Left forelimb (tissue), 1 donor: ENCODE measurements around the gene PPP1R14B.
A peak's percentile ranks its signal among the peaks of the same experiment; 100 is the strongest.
"Not testable (repeated sequence)": the region's sequence is repeated elsewhere in the genome, so short reads cannot be mapped to it uniquely, and the experiment has no call there.

Experiments
- DNase-seq: peaks from one replicate; pipeline ENCODE4 v3.0.0-alpha.2; 2018; ENCODE audit warnings: low spot score

Gene PPP1R14B

DNA sequence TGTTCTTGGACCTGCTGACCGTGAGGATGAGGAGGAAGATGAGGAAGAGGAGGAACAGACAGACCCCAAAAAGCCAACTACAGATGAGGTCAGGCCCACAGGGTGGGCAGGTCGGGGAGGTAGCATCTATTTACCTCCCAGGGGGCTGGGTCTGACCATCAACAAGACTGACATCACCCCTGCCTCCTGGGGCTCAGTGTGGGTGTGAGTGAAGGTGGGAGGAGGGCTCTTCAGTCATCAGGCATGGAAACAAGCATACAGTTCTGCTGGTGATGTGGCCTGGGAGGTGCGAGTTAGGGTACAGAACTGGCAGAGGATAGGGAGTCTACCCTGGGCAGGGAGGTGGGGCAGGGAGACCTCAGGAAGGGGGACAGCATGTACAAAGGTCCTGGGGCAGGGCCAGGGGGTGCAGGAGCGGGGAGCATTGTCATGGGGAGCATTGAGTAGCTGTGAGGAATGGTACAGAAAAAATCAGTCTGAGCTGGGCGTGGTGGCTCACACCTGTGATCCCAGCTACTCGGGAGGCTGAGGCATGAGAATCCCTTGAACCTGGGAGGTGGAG, 13.5 kb upstream of the PPP1R14B start:
- no peak for DNase-seq

DNA sequence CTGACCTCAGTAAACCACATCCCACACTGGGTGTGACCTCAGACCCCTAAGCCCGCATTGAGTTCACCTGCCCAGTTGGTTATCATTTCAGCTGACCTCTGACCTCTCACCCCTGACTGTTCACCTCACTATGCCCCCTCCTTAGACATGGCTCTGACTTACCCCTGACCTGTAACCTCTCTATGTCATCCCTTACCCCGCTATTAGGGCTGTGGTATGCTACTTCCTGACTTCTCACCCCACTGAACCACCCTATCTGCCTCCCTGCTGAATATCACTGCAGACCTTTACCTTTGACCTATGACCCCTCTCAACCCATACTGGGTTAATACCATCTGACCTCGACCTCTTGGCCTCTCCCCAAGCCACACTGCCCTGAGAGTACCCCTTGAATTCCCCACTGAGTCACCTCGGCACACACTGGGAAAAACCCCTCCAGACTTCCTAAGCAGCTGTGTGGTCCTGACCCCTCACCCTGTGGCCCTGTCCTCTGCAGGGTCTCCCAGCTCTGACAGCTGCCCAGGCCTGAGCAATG, 12.9 kb upstream of the PPP1R14B start:
- DNase-seq: no peak

DNA sequence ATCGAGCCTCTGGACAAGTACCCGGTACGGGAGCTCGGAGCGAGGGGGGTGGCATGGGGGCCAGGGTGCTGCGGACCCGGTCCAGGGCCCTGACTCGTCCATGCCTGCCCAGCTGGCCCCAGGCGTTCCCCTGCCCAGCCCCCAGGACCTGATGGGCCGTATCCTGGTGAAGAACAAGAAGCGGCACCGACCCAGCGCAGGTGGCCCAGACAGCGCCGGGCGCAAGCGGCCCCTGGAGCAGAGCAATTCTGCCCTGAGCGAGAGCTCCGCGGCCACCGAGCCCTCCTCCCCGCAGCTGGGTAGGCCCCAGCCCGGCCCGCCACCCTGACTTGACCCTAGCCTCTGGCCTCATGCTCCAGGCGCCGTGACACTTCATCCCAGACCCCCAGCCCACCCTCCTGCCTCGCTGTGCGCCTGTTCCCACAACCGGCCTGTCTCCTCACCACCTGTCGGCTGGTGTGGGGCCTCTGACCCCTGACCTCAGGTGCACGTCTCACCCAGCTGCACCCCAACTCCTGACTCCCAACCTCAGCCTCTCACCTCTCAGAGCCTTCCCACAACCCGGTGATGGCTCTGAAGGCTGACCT, 12.3 kb upstream of the PPP1R14B start:
- no peak for DNase-seq

DNA sequence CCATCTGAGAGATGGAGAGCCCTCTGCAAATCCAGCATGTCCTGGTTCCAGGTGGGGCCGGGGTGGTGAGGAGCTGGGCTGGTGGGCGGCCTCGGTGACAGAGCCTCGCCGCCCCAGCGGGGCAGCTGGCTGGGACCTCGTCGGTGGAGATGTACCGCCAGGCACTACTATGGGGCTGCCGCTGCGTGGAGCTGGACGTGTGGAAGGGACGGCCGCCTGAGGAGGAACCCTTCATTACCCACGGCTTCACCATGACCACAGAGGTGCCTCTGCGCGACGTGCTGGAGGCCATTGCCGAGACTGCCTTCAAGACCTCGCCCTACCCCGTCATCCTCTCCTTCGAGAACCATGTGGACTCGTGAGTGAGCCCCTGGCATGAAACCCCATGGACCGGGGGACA, 11.6 kb upstream of the PPP1R14B start:
- no peak for DNase-seq

DNA sequence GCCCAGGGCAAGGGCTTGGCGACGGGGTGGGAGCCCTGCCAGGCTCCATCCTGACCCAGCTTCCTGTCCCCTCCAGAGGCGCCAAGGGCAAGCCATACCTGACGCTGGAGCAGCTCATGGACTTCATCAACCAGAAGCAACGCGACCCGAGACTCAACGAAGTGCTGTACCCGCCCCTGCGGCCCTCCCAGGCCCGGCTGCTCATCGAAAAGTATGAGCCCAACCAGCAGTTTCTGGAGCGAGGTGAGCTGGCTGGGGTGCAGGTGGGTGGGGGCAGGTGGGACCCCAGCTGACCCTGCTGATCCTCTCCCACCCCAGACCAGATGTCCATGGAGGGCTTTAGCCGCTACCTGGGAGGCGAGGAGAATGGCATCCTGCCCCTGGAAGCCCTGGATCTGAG, 9.6 kb upstream of the PPP1R14B start:
- DNase-seq: no peak

DNA sequence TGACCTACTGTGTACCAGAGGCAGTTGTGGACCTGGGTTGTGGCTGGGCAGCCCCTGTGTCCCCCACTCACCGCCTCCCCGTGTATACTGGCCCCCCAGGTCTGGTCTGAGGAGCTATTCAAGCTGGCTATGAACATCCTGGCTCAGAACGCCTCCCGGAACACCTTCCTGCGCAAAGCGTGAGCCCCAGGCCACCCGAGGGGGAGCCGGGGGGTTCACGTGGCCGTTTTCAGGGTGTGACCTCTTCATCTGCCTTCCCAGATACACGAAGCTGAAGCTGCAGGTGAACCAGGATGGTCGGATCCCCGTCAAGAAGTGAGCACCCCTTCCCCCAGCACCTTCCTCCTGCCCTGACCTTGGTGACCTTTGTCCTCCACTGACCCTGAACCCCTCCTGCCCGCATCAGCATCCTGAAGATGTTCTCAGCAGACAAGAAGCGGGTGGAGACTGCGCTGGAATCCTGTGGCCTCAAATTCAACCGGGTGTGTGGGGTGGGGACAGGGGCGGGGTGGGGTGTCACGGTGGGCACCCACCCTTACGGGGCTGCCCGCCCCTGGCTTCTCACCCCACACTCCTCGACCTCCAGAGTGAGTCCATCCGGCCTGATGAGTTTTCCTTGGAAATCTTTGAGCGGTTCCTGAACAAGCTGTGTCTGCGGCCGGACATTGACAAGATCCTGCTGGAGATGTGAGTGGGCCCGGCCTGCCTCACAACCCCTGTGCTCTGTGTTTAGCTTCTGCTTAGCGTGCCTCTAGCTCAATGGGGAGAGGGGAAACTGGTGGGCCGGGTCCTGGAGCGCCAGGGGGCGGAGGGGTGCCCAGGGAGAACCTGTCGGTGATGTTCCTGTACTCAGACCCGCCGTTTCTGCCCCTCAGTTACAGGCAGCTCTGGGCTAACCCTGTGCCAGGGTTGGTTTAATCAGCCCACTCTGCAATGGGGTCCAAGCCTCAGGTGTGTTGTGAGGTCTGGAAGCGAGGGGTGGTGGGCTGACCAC, 8.7 kb upstream of the PPP1R14B start:
- no peak for DNase-seq

DNA sequence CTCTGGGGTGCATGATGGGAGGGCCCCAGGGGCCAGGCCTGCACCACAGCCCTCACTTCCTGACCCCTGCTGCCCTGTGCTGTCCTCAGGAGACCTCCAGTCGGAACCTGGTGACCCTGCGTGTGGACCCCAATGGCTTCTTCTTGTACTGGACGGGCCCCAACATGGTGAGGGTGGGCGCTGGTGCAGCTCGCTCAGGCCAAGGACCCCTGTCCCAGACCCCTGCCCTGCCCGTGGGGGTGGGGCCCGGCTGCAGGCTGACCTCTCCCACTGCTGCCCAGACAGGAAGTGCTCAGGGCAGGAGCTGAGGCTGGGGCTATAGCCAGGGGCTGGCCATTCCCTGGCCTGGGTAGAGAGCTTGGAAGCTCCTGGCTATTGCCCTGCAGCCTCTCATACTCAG, 7.6 kb upstream of the PPP1R14B start:
- no peak for DNase-seq

DNA sequence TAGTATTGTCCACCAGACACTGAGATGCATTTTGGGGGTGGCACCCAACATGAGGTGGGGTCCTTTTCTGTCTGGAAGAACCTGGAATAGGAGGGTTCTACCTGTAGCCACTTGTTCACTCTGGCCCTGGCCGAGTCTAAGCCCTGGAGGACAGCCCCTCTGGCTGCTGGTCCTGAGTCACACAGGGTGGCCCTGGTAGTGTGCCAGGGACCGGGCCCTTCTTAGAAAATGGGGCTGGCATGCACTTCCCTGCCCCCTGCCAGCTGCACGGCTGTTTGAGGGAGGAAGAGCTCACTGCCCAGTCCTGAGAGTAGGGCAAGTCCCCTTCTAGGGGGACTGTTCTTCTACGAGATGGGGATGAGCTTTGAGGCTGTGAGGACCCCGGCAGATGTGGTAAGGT, 6.7 kb upstream of the PPP1R14B start:
- DNase-seq: no peak

DNA sequence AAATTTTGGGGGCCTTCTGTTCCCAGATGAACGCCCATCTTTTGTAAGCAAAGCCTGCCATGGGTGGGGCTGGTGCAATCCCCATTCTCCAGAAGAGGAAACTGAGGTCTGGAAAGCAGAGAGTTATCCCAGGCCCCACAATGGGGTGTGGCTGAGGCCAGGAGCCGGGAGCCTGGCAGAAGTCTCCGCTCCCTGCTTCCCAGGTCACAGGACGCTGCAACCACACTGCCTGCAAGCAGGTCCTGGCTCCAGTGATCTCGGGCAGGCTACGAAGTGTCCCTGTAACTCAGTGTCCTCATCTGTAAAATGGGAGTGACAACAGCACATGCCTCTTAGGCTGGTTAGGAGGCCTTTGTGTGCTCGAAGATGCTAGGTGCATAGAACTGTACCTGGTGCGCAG, 6.3 kb upstream of the PPP1R14B start:
- DNase-seq: no peak

DNA sequence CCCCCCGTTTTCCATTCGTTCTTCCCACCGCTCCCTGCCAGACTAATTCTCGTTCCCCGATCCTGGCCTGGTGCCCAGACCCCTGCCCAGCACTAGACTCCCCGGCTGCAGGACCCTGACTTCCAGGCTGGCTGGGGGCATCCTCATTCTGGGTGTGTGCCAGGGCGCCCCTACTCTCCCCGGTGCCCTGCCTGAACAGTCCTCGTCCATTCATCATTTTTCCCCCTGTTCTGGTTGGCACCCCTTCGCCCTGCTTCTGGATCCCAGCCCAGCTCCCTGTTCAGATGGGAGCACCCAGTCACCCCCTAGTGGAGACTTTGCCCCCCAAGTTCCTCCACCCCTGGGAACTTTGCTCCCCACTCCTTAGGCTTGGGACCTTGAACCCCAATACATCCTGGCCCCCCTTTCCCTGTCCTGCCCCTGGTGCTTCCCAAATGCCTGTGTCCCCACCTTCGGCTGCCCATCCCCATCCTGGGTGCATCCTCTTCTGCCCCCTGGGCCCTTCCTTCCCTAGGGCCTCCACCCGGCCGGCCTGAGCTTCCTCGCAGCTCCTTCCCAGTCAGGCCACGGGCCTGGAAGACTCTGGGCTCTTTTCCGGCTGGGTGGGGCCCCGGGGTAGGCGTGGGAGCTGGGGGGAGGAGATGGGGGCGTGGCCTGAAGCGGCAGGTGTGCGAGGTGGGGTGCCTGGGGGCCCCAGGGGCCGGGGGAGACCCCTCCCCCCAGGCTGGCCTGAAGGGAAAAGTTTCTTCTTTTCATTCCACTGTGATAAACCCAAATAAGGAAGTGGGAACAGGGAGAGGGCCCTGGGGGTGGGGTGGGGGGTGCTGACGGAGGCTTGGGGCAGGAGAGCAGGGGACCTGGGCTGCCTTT, 5.5 kb upstream of the PPP1R14B start:
- DNase-seq: peak; percentile 66

DNA sequence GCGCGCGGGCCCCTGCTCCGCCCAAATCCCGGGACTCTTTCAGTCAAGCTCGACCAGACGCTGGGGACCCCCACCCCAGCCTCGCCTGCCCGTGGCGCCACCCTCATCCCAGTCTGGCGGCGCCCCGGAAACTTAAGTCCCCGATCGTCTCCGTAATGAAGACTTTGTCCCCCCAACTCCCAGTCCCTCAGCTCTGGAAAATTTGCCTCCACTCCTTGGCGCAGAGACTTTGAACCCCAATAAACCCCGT, 4.9 kb upstream of the PPP1R14B start:
- DNase-seq: no peak

DNA sequence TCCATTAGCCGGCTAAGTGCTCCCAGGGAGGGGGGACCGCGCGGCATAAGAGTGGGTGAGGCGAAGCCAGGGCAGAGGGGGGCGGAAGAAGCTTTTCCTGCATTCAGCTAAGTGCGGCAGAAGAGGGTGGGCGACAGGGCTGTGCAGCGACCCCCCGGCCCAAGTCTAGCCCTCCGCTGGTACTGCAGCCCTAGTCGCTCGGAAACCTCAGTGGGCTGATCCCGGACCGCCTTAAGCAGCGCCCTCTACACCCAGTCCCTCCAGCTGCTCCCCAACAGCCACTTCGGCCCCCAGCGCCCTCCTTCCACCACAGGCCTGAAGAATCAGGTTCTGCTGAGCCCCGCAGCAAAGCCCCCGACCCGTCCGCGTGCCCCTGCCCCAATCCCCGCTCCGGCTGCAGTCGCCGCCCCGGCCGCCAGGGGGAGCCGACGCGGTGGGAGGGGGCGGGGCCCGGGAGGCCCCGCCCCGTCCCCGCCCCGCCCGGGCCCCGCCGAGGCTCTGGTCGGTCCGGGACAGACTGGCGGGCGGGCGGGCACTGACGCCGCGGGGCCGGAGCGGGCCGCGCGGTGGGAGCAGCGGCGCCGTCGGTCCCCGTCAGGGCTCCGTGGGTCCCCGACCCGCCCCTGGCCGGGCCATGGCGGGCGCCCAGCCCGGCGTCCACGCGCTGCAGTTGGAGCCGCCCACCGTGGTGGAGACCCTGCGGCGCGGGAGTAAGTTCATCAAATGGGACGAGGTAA, 4.4 kb upstream of the PPP1R14B start, which contains the start of gene PLCB3:
Gene PLCB3, plus strand, starts transcription at position 515 of the 737 bp plus-strand sequence. Its CDS starts 120 bp downstream, at position 635.
- peak; percentile 84 for DNase-seq

DNA sequence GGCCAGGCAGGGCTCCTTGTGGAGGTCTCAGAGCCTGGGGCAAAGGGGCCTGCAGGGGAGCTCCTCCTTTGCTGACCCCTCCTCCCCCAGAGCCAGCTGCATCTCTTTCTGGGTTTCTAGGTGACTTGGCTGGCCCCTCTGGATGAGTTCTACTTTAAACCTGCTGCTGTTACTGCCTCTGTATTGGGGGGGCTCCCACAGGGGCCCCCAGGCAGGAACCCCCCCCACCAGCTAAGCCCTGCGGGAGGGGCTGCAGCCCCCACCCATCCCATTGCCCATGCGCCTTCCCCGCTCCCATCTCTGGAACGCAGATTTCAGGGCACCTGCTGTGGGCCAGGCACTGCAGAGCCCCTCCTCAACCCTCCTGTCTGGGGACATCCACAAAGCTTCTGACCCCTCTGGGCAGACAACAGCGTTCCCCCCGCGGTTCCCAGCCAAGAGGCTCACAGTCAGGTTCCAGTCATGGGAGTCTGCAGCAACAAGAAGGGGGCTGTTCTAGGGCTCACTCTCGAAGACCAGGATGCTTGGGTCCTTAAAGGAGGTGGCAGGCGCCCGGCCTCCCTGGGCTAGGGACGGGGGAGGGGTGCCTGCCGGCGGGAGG, 3.8 kb upstream of the PPP1R14B start:
- DNase-seq: no peak

DNA sequence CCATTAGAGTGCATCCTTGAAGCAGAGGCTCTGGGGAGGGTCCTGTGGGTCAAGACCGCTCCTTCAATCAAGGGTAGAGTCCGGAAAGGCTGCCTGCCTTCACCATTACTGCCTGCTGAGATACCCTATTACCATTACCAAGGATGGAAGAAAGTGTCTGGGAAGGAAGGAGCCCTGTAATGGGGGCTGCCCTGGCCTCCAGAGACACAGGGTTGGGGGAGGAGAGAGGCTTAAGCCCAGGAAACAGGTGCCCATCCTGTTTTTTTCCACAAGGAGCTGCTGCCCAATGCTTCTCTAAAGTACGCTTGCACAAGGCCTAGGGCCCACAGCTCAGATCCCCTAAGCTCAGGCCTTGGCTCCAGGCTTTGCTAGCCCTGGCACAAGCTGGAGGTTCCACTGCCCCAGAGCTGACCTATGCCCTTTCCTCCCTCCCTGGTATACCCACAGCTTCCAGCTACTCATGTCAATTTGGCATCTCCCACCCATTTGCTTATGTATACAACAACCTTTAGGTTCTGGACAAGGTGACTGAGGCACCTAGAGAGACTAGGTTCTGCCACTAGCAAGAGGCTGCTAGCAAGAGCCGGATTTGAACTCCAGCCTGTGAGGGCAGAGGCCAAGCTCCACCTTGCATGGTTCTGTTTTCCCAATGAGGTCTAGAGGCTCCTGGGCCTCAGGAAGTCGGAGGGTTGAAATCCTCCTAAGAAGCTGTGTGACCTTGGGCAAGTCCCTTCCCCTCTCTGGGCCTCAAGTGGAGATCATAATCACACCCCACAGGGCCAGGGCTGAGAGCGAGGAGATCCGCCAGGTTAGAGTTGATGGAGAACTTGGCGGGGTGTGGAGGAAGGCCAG, 3.0 kb upstream of the PPP1R14B start:
- DNase-seq: no peak

DNA sequence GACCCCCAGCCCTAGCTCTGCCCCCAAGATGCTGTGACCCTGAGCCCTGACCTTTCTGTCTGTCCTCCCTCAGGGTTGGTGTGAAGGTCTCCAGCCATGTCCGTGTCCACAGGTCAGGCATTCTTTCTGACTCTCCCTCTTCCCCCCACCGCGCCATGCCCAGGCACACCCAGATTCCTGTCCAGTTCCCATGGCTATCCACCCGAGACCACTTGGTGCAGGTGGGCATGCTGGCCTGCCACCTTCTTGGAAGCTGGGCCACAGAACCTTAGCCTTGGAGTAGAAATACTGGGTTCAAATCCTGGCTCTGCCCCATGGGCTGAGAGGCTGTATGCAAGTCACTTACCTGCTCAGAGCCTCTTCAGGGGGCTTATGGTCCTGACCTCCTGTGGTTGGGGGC, 2.3 kb upstream of the PPP1R14B start:
- no peak for DNase-seq

DNA sequence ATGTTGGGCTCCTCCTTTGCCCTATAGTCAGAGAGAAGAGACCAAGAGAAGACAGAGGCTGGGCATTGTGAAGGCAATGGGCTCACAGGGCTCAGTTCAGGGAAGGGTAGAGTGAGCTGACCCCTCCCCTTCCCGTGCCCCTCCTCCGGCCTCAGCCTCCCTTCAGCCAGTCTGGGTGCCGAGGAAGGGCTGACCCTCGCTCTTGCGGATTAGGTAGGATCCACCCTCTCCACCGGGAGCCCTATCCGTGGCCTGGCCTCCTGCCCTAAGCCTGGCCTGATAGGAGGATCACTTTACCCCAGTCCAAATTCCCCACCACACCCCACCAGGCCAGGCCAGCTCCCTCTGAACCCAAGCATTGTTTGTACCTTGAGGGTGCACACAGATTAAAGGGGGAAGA, 1.8 kb upstream of the PPP1R14B start:
- DNase-seq: no peak

DNA sequence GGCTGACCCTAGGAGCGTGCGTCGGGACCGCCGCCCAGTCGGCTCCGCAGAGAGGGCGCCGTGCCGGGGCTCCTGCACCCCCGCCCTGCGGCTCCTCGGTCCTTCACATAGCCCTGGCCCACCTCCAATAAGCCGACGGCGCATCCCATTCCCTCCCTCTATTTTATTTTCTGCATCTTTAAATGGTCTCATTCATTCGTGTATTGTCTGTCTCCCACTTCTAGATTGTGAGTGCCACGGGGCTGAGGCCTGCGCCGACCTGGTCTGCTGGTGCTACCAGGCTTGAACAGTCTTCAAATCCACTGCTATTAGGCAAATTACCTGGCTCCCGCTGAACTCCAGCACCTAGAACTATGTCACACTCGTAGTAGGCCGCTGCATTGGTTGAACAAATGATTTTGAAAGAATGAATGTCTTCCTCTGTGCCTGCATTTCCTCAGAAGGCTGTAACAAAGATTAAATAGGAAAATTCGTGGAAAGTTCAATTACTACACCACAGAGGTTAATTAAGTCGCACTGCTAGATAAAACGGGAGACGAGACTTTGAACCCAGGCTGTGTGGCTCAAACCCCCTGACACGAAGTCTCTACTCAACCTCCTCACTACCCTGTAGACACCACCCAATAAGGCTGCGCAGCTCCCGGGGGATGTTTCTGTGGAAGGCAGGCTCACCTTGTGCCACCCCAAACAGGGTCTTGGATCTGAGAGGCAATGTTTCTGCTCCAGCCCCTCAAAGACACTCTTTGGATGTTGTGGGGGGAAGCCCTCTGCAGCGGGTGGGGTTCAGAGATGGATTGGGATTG, 1.2 kb upstream of the PPP1R14B start:
- DNase-seq: no peak

DNA sequence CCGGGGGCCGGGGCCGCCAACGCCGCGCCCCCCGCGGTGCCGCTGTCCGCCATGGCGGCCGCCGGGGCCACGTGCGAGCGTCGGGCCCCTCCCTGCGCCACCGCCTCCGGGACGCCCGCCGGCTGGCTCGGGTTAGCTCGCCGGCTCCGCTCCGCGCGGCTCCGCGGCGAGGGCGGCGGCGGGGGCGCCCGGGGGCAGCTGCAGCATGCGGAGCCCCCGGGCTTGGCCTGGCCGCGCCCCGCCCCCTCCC, 197 bp downstream of the PPP1R14B start:
- not testable (repeated sequence) for DNase-seq

DNA sequence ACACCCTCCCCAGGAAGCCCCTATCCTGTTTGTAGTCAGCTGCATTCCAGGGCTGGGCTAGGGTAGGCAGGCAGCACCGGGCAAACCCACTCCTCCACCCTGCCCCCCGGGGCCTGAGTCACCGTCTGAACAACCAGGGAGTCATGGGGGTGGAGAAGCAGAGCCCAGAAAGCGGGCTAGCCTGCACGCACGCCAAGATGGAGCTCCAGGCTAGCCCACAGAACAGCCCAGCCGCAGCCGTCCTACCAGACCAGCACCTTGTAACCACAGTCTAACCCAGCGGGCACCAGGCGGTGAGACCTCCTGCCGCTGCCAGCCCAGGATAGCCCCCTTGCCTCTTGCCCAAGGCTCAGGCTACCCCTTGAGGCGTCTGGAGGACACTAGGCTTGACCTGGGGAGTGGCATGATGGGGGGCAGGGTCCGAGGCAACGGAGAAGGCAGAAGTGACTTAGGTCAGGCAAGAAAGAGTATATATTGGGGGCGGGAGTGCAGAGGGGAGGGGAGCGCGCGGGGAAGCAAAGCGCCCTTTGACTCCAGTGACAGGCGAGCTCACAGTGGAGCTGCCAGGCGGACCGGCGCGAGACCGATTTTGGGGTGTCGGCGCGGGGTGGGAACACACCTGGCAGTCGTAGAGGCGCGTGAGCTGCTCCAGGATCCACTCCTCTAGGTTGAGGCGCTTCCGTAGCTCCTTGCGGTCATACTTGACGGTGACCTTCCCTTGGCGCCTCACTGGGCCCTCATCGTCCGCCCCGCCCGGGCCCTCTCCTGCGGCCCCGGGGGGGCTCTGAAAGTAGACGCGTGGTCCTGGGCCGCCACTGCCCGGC, 734 bp downstream of the PPP1R14B start:
- peak; percentile 84 for DNase-seq
